ENCODE data around the gene CD82.

CD82 gene

GRCh38 chr11:44578279-44578678 is 12.8 kb downstream of the CD82 start:
- no peak for DNase-seq

GRCh38 chr11:44579302-44579761 is 13.9 kb downstream of the CD82 start:
- no peak for DNase-seq

- no peak for DNase-seq
Observed at GRCh38 chr11:44580701-44581100, 15.2 kb downstream of the CD82 start.

- DNase-seq: no peak
Observed at GRCh38 chr11:44581246-44581645, 15.8 kb downstream of the CD82 start.

GRCh38 chr11:44582641-44583352 is 17.3 kb downstream of the CD82 start:
- DNase-seq: no peak

GRCh38 chr11:44583353-44583669 is 17.8 kb downstream of the CD82 start:
- DNase-seq: no peak

GRCh38 chr11:44585421-44585820 is 20.0 kb downstream of the CD82 start:
- no peak for DNase-seq

GRCh38 chr11:44589301-44589700 is 23.8 kb downstream of the CD82 start:
- no peak for DNase-seq

GRCh38 chr11:44590769-44591168 is 25.3 kb downstream of the CD82 start:
- no peak for DNase-seq

- DNase-seq: no peak
Observed at GRCh38 chr11:44591557-44591956, 26.1 kb downstream of the CD82 start.

GRCh38 chr11:44592125-44592940 is 26.9 kb downstream of the CD82 start:
- DNase-seq: no peak

GRCh38 chr11:44593251-44593650 is 27.8 kb downstream of the CD82 start:
- no peak for DNase-seq

- no peak for DNase-seq
Observed at GRCh38 chr11:44595006-44595405, 29.5 kb downstream of the CD82 start.

- DNase-seq: no peak
Observed at GRCh38 chr11:44595964-44596381, 30.5 kb downstream of the CD82 start.

GRCh38 chr11:44596525-44597276 is 31.2 kb downstream of the CD82 start:
- no peak for DNase-seq

GRCh38 chr11:44597358-44598012 is 32.0 kb downstream of the CD82 start:
- DNase-seq: no peak

- DNase-seq: no peak
Observed at GRCh38 chr11:44598831-44599230, 33.4 kb downstream of the CD82 start.

- DNase-seq: no peak
Observed at GRCh38 chr11:44600261-44600660, 34.8 kb downstream of the CD82 start.

- DNase-seq: no peak
Observed at GRCh38 chr11:44600839-44601383, 35.4 kb downstream of the CD82 start.

GRCh38 chr11:44601471-44602370 is 36.3 kb downstream of the CD82 start:
- no peak for DNase-seq

GRCh38 chr11:44602891-44603310 is 37.4 kb downstream of the CD82 start:
- no peak for DNase-seq

- peak; percentile 61 for DNase-seq
Observed at GRCh38 chr11:44604171-44604581, 38.7 kb downstream of the CD82 start.
